ENCODE measurements around the gene RHOBTB3. TPM values are rescaled to one million over a fixed set of nuclear protein-coding genes. Genes with fewer than 3 reads are reported as not detected.
"Not testable (repeated sequence)": the region's sequence is repeated elsewhere in the genome, so short reads cannot be mapped to it uniquely, and the experiment has no call there.

The RHOBTB3 gene
- total RNA-seq, 1 experiment from 2014 or later: 95.2 TPM

DNA sequence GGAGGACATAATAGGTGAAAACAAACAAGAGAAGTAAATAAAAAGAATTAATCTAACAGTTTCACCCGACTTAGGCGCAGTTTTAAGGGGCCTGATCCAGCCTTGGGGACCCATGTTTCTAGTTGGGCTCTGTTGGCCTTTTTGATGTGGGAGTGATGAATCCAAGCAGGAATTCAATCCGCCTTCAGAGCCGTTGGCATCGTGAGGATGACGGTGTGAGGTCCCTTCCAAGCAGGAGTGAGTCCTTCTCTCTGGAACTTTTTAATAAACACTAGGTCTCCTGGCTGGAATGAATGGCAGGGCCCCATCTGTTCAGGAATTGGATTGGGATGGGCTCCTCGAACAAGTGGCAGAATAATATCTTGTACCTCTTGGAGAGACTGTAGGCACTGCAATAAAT lies 22.3 kb upstream of the RHOBTB3 start:
- in situ Hi-C loops (cut with HindIII; ENCODE audit: low pct_unique_long_range_greater_than_20kb, low sequenced_read_pairs): no loop called here
- intact Hi-C loops (cut with micrococcal nuclease; ENCODE audit: unreplicated experiment): no loop called here
- no peak for TF ChIP-seq SIN3A (IDR thresholded peaks at IDR 0.05; ENCODE audit: borderline replicate concordance, insufficient read depth, low read depth, low read length)
- TF ChIP-seq, protein P1, sequence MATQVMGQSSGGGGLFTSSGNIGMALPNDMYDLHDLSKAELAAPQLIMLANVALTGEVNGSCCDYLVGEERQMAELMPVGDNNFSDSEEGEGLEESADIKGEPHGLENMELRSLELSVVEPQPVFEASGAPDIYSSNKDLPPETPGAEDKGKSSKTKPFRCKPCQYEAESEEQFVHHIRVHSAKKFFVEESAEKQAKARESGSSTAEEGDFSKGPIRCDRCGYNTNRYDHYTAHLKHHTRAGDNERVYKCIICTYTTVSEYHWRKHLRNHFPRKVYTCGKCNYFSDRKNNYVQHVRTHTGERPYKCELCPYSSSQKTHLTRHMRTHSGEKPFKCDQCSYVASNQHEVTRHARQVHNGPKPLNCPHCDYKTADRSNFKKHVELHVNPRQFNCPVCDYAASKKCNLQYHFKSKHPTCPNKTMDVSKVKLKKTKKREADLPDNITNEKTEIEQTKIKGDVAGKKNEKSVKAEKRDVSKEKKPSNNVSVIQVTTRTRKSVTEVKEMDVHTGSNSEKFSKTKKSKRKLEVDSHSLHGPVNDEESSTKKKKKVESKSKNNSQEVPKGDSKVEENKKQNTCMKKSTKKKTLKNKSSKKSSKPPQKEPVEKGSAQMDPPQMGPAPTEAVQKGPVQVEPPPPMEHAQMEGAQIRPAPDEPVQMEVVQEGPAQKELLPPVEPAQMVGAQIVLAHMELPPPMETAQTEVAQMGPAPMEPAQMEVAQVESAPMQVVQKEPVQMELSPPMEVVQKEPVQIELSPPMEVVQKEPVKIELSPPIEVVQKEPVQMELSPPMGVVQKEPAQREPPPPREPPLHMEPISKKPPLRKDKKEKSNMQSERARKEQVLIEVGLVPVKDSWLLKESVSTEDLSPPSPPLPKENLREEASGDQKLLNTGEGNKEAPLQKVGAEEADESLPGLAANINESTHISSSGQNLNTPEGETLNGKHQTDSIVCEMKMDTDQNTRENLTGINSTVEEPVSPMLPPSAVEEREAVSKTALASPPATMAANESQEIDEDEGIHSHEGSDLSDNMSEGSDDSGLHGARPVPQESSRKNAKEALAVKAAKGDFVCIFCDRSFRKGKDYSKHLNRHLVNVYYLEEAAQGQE (IDR thresholded peaks at IDR 0.05; ENCODE audit: insufficient read depth in 1 of 2, low read depth in 2 of 2, low read length in 1 of 2): no peak
- no peak for TF ChIP-seq CTCF (IDR thresholded peaks at IDR 0.05)
- no peak for TF ChIP-seq POLR2AphosphoS5 (IDR thresholded peaks at IDR 0.05; ENCODE audit: low read depth, low read length)
- TF ChIP-seq TCF7L2 (IDR thresholded peaks at IDR 0.05; ENCODE audit: low read depth, low read length): no peak
- CTCF ChIA-PET: no interaction called here
- no TSS peak for BruUV-seq (replicated peaks)
- ATAC-seq (no peak), DNase-seq (ENCODE audit: low read depth, low spot score) (no peak)
- no peaks in the 10 kb centered on the region; the same call in 1 of the 2 replicates for H3K9me3 ChIP-seq (ENCODE audit: control insufficient read depth, insufficient read depth, low read depth, low read length)
- peaks cover 6% of the 10 kb centered on the region for H3K4me1 ChIP-seq (ENCODE audit: control insufficient read depth, insufficient read depth, low read length)
- no peaks in the 10 kb centered on the region for H3K36me3 ChIP-seq (ENCODE audit: control insufficient read depth, insufficient read depth, low read length)
- no peaks in the 10 kb centered on the region for H3K27me3 ChIP-seq (ENCODE audit: control insufficient read depth, insufficient read depth, low read length)
- no peak overlapping the region for H3K27ac ChIP-seq (ENCODE audit: low read length)
- POLR2A ChIA-PET: no interaction called here
- no peak overlapping the region for H3K4me3 ChIP-seq (ENCODE audit: low read depth in 2 of 2, low read length in 2 of 2)

- ChIA-PET CTCF (no interaction called here), POLR2A (interaction anchor here (0.7 kb wide), 1 partner anchor 18 kb away, joined by 5 read pairs; no protein-coding TSS in a partner anchor)
- in situ Hi-C loops (cut with HindIII; ENCODE audit: low pct_unique_long_range_greater_than_20kb, low sequenced_read_pairs) (no loop called here), intact Hi-C loops (cut with micrococcal nuclease; ENCODE audit: unreplicated experiment) (no loop called here)
- H3K9me3 ChIP-seq (ENCODE audit: control insufficient read depth, insufficient read depth, low read depth, low read length): no peaks in the 10 kb centered on the region; the same call in 1 of the 2 replicates
- no peak for ATAC-seq
- no peaks in the 10 kb centered on the region for H3K27me3 ChIP-seq (ENCODE audit: control insufficient read depth, insufficient read depth, low read length)
- no peak for DNase-seq (ENCODE audit: low read depth, low spot score)
- H3K36me3 ChIP-seq (ENCODE audit: control insufficient read depth, insufficient read depth, low read length): no peaks in the 10 kb centered on the region
- TF ChIP-seq SIN3A (IDR thresholded peaks at IDR 0.05; ENCODE audit: borderline replicate concordance, insufficient read depth, low read depth, low read length) (no peak), TCF7L2 (IDR thresholded peaks at IDR 0.05; ENCODE audit: low read depth, low read length) (no peak), POLR2AphosphoS5 (IDR thresholded peaks at IDR 0.05; ENCODE audit: low read depth, low read length) (no peak), CTCF (IDR thresholded peaks at IDR 0.05) (no peak)
- TF ChIP-seq, protein P1 (IDR thresholded peaks at IDR 0.05; ENCODE audit: insufficient read depth in 1 of 2, low read depth in 2 of 2, low read length in 1 of 2): no peak
- peak overlapping the region; percentile 17; the same call in 1 of the 2 replicates for H3K27ac ChIP-seq (ENCODE audit: low read length)
- BruUV-seq (replicated peaks): no TSS peak
- peaks cover 6% of the 10 kb centered on the region for H3K4me1 ChIP-seq (ENCODE audit: control insufficient read depth, insufficient read depth, low read length)
- no peak overlapping the region for H3K4me3 ChIP-seq (ENCODE audit: low read depth in 2 of 2, low read length in 2 of 2)
Measured at GRCh38 chr5:95709967-95710650, 21.0 kb upstream of the RHOBTB3 start.

DNA sequence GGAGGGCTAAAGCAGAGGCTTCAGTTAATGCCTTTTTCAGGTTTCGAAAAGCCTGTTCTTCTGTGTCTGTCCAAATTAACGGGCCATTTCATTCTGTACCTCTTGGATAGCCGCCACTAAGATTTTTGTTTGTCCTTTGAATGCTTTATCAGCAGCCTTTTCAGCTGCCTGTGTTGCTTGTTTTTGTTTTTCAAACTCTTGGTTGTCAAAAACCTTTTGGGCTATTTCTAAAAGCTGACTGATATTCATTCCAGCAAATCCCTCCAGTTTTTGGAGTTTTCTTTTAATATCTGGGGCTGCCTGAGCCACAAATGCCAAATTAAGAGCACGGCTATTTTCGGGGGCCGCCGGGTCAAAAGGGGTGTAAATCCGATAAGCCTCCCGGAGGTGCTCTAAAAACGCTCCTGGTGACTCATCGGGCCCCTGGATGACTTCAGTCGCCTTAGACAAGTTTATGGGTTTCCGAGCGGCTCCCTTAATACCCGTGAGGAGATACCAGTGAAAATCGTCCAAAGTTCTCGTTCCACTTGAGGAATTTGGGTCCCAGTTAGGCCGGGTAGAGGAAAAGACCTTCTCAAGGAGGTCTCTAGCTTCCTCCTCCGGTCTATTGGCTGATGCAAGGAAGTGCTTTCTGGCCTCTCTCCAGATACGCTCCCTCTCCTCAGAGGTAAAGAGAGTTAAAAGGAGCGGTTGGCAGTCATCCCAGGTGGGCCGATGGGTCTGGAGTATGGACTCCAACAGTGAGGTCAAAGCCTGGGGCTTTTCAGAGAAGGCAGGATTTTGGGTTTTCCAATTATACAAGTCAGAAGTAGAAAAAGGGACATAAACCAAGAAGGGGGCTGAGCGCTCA lies 20.3 kb upstream of the RHOBTB3 start:
- in situ Hi-C loops (cut with HindIII; ENCODE audit: low pct_unique_long_range_greater_than_20kb, low sequenced_read_pairs); ATAC-seq; H3K9me3 ChIP-seq (ENCODE audit: control insufficient read depth, insufficient read depth, low read depth, low read length); H3K27me3 ChIP-seq (ENCODE audit: control insufficient read depth, insufficient read depth, low read length); H3K36me3 ChIP-seq (ENCODE audit: control insufficient read depth, insufficient read depth, low read length); H3K4me3 ChIP-seq (ENCODE audit: low read depth in 2 of 2, low read length in 2 of 2); DNase-seq (ENCODE audit: low read depth, low spot score); POLR2A ChIA-PET; CTCF ChIA-PET; H3K4me1 ChIP-seq (ENCODE audit: control insufficient read depth, insufficient read depth, low read length); BruUV-seq (replicated peaks); intact Hi-C loops (cut with micrococcal nuclease; ENCODE audit: unreplicated experiment): not testable (repeated sequence)
- H3K27ac ChIP-seq (ENCODE audit: low read length): peak overlapping the region; percentile 63

Measured in Panc1 (cell line).